H1 (cell line): Measurements from ENCODE around the gene WBP1L. TPM values are rescaled to one million over a fixed set of nuclear protein-coding genes. Genes with fewer than 3 reads are reported as not detected.

ENCODE experiments used
- CEBPB ChIP-seq: IDR thresholded peaks from 2 replicates; pipeline ENCODE4 v1.6.1; 2012; ENCODE audit warnings: low read depth, low read length
- CHD1 ChIP-seq: IDR thresholded peaks from 2 replicates; pipeline ENCODE4 v1.6.1; 2012; ENCODE audit warnings: low read depth, low read length, improper control_type of control experiment
- JUND ChIP-seq: IDR thresholded peaks from 2 replicates; pipeline ENCODE4 v1.6.1; 2011; ENCODE audit warnings: mild to moderate bottlenecking, improper control_type of control experiment, low read length
- NRF1 ChIP-seq: IDR thresholded peaks from 2 replicates; pipeline ENCODE4 v1.6.1; 2011; ENCODE audit warnings: mild to moderate bottlenecking, low read depth, low read length, improper control_type of control experiment
- RAD21 ChIP-seq, 2 experiments: IDR thresholded peaks in 1 of 2; conservative IDR thresholded peaks in 1 of 2; 2 replicates each; pipeline ENCODE4 v1.6.1; 2011; ENCODE audit warnings: low read depth in 2 of 2, low read length in 2 of 2, improper control_type of control experiment in 1 of 2, inconsistent platforms in 1 of 2, mild to moderate bottlenecking in 1 of 2, moderate library complexity in 1 of 2
- SIRT6 ChIP-seq: IDR thresholded peaks from one replicate; pipeline ENCODE4 v1.7.1; 2012; ENCODE audit warnings: low read length, inconsistent platforms
- polyA plus RNA-seq, 7 experiments: library from polyadenylated mRNA; depleted of rRNA in 3 of 7; stranded (reverse) in 5 of 7; unstranded in 2 of 7; fragments of >200 nt in 5 of 7; fragments of 200-250 nt in 2 of 7; gene quantifications; 1 replicate in 5 of 7; 2 replicates in 1 of 7; 4 replicates in 1 of 7; pipeline versions ENCODE4 v1.2.1 to v1.2.3, GENCODE V29; 2011 to 2013; ENCODE audit warnings: missing spikeins in 2 of 7, mixed read lengths in 2 of 7
- total RNA-seq: library from RNA; stranded (reverse); fragmentation: NEBNext Ultra II Directional; extraction: Animal tissue kit (Norgen Biotek cat#: 25700); gene quantifications from 2 replicates; pipeline ENCODE4 v1.2.1, GENCODE V29; 2021

The WBP1L gene
- total and polyA plus RNA-seq, 2 of the 8 experiments (the other 6 are each of a cell fraction or from before 2014, with no cell fraction given): 26.6 to 29.9 TPM

DNA sequence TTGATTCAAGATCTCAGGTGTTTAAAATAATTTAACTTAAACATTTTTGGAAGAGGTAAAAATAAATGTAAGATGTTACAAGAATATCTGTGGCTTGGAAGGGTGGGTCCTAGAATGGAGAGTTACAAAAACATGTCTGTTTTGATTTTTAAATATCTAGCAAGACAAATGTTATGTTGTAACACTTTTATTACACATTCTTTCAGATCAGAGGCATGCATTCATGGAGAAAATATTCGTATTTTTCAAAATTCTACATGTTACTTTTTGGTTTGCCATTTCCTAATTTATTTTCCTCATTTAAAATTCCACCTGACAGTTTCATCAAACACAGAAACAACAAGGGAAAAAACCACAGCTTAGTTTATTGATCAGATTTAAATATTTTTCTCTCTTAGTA lies 10.0 kb downstream of the WBP1L start (continued):
- TF ChIP-seq RAD21 (IDR thresholded peaks at IDR 0.05 in 1 of 2, conservative IDR thresholded peaks at IDR 0.05 in 1 of 2; ENCODE audit: low read depth in 2 of 2, low read length in 2 of 2) (no peak), CEBPB (no peak), NRF1 (no peak), SIRT6 (no peak), JUND (no peak), CHD1 (no peak)
